K562 (cell line): ENCODE measurements around the gene DKKL1. TPM values are rescaled to one million over a fixed set of nuclear protein-coding genes. Genes with fewer than 3 reads are reported as not detected.
A peak's percentile ranks its signal among the peaks of the same experiment; 100 is the strongest.

Source experiments
- BHLHE40 ChIP-seq: IDR thresholded peaks from 2 replicates; pipeline ENCODE4 v1.6.1; 2011; ENCODE audit warnings: low read length, improper control_type of control experiment
- CEBPG ChIP-seq, 3 experiments: fragments of 200-800 bp in 1 of 3; sonication (Bioruptor generic) in 1 of 3; sonication (generic) in 1 of 3; formaldehyde crosslinking in 1 of 3; IDR thresholded peaks in 2 of 3; conservative IDR thresholded peaks in 1 of 3; 2 replicates each; pipeline versions ENCODE4 v1.6.1 to v1.8.0; 2016 to 2022; ENCODE audit warnings: missing compliant biosample characterization in 2 of 3, missing genetic modification characterization in 2 of 3, mild to moderate bottlenecking in 1 of 3, missing genetic modification reagents in 1 of 3
- FOXK2 ChIP-seq, 2 experiments: fragments of 450-650 bp; IDR thresholded peaks in 1 of 2; conservative IDR thresholded peaks in 1 of 2; 2 replicates each; pipeline ENCODE4 v1.6.1; 2016; ENCODE audit warnings: low read depth in 2 of 2, mild to moderate bottlenecking in 1 of 2
- KLF6 ChIP-seq: fragments of 250-450 bp; sonication (Bioruptor Pico); IDR thresholded peaks from 2 replicates; pipeline ENCODE4 v1.4.0; 2020; ENCODE audit warnings: mild to moderate bottlenecking, moderate library complexity, borderline replicate concordance
- ZBTB40 ChIP-seq, 2 experiments: fragments of 450-650 bp in 1 of 2; sonication (generic) in 1 of 2; formaldehyde crosslinking in 1 of 2; IDR thresholded peaks; 2 replicates each; pipeline versions ENCODE4 v1.7.1 to v1.9.0; 2016 to 2022; ENCODE audit warnings: inconsistent platforms in 1 of 2, mild to moderate bottlenecking in 1 of 2, missing genetic modification reagents in 1 of 2
- ZNF12 ChIP-seq: sonication (generic); formaldehyde crosslinking; IDR thresholded peaks from 2 replicates; pipeline ENCODE4 v1.4.0; 2020; ENCODE audit warnings: mild to moderate bottlenecking, missing genetic modification reagents
- ZNF146 ChIP-seq: IDR thresholded peaks from one replicate; pipeline ENCODE4 v1.6.1; 2018; ENCODE audit warnings: missing compliant biosample characterization; ENCODE audit not compliant: unreplicated experiment
- ZNF407 ChIP-seq: fragments of 450-650 bp; IDR thresholded peaks from 2 replicates; pipeline ENCODE4 v1.6.1; 2016; ENCODE audit warnings: low read depth
- polyA plus RNA-seq, 8 experiments: library from polyadenylated mRNA; depleted of rRNA in 4 of 8; stranded (reverse) in 5 of 8; unstranded in 3 of 8; fragments of >200 nt; fragmentation: Nextera tagmentation in 2 of 8; fragmentation: Illumina TruSeq in 1 of 8; extraction: Ambion mirVana in 2 of 8; extraction: Trizol in 1 of 8; gene quantifications; 2 replicates each; pipeline versions ENCODE4 v1.2.1 to v1.2.3, GENCODE V29; 2011 to 2014; ENCODE audit warnings: inconsistent platforms in 1 of 8, missing spikeins in 1 of 8
- total RNA-seq, 7 experiments: library from RNA; depleted of rRNA in 6 of 7; stranded (reverse); fragments of >200 nt in 6 of 7; fragmentation: Illumina TruSeq in 2 of 7; extraction: Trizol in 2 of 7; gene quantifications; 2 replicates each; pipeline versions ENCODE4 v1.2.1 to v1.2.3, GENCODE V29; 2011 to 2021; ENCODE audit warnings: low replicate concordance in 1 of 7

The DKKL1 gene
- total and polyA plus RNA-seq, 9 of the 15 experiments (the other 6 are each of a cell fraction or from before 2014, with no cell fraction given) = 0.15 to 1.7 (median 0.52) TPM

GRCh38 chr19:49409441-49410029, 45.9 kb downstream of the DKKL1 start (continued):
- TF ChIP-seq ZBTB40 (IDR thresholded peaks at IDR 0.05) = peak; percentile 65
- TF ChIP-seq ZBTB40 (CRISPR knock-in tag; IDR thresholded peaks at IDR 0.05) = no peak
- peak; percentile 56 to 58; a peak in 3 of 4 replicates for TF ChIP-seq FOXK2 (conservative IDR thresholded peaks at IDR 0.05 in 1 of 2, IDR thresholded peaks at IDR 0.05 in 1 of 2; ENCODE audit: low read depth in 2 of 2)
- TF ChIP-seq CEBPG (CRISPR knock-in tag; IDR thresholded peaks at IDR 0.05) = no peak
- no peak for TF ChIP-seq CEBPG (tag; conservative IDR thresholded peaks at IDR 0.05 in 1 of 2, IDR thresholded peaks at IDR 0.05 in 1 of 2)
- TF ChIP-seq ZNF12 (CRISPR knock-in tag) = 0 out of 2 replicates have a peak, but pooled peaks have one; percentile 29
- no peak for TF ChIP-seq ZNF407
- 0 out of 2 replicates have a peak, but pooled peaks have one; percentile 71 for TF ChIP-seq KLF6 (CRISPR knock-in tag)
- TF ChIP-seq BHLHE40 = no peak
- no peak for TF ChIP-seq ZNF146 (CRISPR knock-in tag)
